ENCODE results near the gene CEP295NL.
"Not testable (repeated sequence)": the region's sequence is repeated elsewhere in the genome, so short reads cannot be mapped to it uniquely, and the experiment has no call there.

Gene CEP295NL, protein sequence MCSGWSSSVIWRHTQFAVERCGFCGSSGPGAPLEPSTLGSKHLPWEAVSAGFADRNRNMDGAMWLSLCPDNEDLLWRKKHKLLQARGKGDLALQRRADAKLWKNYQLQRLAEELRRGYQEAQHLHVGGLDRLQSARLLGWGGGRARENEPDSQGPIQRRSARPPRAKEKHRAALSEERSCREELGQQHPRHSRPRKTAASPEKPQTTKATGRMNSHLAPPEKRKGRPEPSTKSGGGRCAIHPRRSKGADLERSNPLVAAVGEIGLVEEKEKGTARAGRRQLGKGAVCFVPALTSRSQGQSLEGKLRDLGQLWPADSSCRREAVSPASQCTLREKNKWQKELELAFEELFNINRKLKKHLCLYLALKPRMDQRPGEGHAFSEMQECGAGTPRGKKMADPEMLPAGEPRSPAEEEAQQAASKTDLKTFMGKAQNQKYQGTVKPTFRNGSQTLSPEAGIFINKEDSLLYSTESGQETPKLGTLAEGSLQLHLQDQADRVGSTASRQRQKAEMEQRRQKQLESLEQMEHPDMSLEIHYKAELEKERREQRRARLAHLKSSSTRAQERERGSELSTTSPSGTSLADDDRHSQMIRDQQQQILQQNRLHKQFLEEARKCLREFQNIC

DNA sequence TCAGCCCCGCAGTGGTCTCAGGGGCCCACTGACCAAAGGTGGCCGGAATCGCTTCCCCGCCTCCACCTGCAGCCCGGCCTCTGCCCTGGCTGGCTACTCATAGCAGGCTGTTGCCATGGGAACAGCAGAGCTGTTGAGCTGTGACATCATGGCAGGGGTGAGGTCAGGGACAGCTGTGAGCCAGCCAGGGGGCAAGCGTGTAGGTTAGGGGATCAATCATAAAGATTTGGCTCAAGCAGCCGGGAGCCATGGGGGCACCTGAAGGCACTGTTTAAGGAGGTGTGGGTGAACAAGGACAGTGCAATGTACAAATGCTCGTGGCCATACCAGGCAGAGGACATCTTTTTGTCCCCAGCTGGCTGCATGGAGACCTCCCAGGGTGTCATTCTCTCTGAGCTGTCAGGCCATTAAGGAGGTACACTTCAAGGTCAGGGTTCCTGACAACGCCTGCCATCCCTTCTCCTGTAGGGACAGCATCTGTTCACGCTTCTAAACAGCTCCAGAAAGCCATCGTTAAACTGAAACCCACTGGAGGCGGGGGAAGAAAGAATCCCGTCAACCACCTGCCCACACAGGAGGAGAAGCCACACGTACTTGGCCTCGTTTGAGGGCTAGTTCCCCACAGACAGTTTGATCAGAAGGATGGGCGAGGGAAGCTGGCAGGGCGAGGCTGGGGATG lies at the start of gene CEP295NL:
Gene CEP295NL (minus strand): TSS at position 101 of the 679 bp plus-strand sequence. CDS start 1,373 bp downstream, outside the sequence.
- DNase-seq: no peak

DNA sequence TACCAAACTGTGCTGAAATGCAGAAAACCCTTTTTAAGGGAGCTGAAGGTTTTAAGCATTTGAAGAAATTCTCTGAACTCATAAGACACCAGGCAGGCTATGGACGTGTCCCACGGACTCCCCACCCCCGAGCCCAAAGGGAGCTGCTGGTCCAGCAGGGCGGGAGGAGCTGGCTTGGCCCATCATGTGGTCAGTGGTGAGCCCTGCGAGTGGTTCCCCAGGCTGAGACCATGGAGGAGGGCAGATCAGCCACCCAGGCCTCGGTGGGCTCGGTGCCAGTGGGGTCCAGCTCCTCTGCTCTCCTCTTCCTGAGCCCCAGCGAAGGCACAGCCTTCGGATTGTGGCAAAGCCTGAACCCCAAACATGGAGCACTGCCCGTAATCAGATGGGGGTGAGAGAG lies 49.7 kb upstream of the CEP295NL start:
- no peak for DNase-seq

DNA sequence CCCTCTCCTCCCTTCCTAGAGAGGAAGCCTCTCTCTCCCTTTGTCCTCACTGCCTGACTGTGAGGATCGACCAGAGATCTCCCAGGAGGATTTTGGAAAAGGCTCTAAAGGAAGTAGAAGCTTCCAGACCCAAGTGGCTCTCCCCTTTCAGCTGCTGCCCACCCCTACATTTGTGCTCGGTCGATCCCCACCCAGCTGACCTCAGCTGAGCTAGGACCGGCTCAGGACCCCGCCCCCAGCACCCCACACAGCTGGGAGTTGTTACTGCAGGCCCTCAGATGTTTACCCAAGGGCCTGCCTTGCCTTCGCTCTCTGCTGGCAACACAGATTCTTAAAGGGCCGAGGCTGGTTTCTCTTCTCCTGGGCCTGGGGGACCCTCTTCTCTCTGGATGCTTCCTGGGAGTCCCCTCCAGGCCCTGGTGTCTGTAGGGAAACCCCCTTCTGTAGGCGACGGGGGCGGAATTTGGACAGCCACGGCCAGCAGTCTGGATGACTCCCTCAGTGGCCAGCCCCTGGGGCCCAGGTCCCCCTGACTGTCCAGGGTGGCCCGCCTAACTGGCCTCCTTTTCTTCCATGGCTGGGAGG lies 49.1 kb upstream of the CEP295NL start:
- DNase-seq: no peak

DNA sequence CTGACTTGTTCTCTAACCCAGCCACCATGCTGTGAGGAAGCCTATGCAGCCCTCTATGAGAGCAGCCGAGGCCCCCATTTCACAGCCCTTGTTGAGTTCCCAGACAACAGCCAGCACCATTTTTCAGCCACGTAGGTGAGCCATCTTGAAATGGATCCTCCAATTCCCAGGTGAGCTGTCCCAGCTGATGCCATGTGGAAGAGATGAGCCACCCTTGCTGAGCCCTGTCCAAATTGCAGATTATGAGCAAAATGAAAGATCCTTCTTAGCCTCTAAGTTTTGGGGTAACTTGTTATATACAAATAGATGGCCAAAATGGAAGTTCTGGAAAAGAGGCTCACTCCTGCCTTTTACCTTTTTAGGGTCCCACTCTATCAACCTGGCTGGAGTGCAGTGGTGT lies 47.9 kb upstream of the CEP295NL start:
- DNase-seq: no peak

DNA sequence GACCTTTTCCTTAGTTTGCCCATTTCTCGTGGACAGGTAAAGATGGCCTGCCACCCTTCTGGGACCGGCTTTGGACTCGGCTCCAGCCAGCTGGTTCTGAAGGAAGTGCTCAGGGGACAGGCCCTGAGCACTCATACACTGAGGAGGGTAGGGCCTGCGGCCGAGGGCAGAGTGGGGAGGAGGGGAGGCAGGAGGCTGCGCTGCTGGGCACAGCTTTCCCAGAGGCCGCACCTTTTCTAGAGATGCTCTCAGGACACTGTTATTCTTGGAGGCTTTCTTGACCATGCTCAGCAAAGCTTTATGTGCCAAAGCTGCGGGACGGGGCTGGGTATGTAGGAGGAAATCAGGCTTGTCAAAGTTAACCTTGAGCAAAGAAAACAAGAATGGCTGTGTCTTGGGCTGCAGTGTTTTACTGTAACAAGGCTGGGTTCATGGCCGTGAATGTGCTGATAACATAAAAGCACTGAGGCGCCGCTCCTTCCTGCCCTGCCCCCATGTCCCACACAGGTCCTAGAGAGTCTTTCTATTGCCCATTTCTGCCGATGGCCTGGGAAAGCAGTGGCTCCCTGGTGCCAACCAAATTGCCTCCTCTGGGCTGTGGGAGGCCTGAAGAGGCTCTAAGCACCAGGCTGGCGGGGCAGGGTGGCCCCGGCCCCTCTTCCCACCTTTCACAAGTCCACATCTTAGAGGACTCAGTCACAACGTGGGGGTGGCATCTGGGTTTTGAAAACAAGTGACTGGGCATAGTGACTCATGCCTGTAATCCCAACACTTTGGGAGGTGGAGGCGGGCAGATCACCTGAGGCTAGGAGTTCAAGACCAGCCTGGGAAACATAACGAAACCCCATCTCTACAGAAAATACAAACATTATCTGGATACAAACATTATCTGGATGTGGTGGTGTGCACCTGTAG lies 44.5 kb upstream of the CEP295NL start:
- DNase-seq: no peak

DNA sequence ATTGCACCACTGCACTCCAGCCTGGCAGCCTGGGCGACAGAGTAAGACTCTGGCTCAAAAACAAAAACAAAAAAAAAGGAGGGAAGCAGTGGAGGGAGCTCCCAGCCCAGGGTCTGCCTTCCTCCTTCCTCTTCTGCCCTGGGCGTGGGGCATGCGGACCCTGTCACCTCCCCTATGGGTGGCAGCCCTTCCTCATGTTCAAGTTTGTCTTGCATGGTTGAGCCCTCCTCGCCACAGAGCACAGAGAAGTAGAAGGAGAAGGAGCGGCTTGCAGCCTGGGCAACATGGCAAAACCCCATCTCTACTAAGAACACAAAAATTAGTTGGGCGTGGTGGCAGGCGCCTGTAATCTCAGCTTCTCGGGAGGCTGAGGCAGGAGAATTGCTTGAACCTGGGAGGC lies 43.6 kb upstream of the CEP295NL start:
- DNase-seq: no peak

DNA sequence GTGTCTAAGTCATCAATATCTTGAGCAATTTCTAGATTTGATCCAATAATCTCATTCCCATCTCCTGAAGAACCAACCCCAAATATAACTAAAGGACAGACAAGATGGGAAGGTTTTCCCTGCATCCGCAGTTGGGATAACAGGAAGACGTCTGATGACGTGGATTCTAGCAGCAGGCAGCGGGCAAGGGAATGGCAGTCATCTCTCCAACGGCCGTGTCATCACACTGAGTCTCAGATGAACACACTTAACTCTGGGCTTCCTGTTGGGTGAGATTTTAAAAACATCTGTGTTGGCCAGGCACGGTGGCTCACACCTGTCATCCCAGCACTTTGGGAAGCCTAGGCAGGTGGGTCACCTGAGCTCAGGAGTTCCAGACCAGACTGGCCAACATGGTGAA lies 43.1 kb upstream of the CEP295NL start:
- DNase-seq: no peak

DNA sequence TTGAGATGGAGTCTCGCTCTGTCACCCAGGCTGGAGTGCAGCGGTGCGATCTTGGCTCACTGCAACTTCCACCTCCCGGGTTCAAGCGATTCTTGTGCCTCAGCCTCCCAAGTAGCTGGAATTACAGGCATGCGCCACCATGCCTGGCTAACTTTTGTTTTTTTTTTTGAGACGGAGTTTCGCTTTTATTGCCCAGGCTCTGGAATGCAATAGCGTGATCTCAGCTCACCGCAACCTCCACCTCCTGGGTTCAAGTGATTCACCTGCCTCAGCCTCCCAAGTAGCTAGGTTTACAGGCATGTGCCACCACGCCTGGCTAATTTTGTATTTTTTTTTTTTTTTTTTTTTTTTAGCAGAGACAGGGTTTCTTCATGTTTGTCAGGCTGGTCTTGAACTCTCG lies 42.5 kb upstream of the CEP295NL start:
- DNase-seq: not testable (repeated sequence)

DNA sequence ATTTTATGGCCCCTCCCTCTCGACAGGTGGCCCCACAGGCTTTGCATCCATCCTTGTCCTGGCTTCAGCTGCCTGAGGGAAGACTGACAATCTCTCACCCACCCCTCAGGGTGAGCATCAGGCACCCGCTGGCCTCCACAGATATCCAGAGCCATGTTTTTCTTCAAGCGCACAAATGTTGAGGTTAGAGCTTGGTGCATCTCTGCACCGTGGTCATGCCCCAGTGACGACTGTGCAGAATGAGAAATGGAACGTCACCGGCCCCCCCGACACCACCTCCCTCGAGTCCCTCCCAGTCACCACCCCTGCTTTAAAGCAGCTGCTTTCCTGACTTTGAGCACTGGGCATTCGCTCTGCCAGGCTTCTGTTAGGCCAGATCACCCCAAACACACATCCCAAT lies 42.0 kb upstream of the CEP295NL start:
- DNase-seq: no peak

DNA sequence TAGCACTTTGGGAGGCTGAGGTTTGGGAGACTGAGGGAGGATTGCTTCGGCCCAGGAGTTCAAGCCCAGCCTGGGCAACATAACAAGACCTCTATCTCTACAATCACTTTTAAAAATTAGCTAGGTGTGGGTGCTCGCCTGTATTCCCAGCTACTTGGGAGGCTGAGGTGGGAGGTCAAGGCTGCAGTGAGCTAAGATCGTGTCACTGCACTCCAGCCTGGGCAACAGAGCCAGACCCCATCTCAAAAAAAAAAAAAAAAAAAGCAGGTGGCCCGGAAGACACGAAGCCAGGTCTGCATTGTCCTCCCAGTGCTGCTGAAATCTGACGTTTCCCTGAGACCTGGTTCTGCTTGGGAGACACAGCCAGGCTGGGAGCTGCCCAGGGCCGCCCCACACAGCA lies 41.0 kb upstream of the CEP295NL start:
- DNase-seq: no peak

DNA sequence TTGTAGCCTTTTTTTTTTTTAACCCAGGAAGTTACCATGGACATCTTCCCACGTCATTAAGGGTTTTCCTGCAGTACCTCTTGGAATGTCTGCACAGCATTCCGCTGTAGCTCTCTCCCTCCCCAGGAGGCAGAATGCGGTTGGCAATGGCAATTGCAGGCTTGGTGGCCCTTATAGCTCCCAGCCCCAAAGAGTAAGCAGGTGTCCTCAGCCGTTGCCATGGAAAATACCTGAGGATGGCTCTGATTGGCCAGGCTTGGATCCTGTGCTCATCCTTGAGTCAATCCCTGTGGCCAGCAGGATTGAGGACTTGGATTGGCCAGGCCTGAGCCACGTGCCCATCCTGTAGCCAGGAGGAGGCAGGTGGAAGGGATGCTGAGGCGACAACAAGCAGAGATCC lies 37.7 kb upstream of the CEP295NL start:
- DNase-seq: no peak

DNA sequence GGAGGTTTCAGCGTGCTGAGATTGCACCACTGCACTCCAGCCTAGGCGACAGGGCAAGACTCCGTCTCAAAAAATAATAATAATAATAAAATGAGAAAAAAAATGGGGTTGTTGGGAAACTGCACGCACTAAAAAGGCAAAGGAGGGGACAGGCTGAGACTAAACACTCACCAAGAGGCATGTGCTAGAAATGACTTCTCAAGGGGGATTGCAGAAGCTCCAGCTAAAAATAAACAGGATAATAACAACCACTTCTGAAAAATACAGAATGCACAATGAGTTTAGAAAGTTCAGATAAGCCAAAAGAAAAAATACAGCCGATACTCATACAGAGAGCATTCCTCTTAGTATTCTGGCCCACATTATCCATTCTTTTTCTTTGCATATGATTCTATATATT lies 37.3 kb upstream of the CEP295NL start:
- DNase-seq: no peak

DNA sequence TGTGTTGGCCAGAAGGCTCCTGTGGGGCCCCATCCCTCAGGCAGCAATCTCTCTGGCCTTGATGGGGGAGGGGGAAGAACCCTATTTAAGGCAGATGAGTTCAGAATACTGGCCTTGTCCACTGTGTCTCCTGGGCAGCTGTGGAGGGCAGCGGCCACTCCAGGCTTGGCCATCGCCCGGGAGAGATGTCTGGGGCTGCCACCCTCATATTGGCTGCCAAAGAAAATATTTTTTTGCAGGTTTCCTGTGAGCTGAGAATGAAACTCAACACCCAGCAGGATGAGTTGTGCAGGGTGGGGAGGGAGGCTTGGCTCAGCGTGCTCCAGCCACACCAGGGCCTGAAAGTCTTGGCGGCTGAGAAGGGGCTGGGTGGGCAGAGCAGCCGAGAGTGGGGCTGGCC lies 36.6 kb upstream of the CEP295NL start:
- DNase-seq: no peak

DNA sequence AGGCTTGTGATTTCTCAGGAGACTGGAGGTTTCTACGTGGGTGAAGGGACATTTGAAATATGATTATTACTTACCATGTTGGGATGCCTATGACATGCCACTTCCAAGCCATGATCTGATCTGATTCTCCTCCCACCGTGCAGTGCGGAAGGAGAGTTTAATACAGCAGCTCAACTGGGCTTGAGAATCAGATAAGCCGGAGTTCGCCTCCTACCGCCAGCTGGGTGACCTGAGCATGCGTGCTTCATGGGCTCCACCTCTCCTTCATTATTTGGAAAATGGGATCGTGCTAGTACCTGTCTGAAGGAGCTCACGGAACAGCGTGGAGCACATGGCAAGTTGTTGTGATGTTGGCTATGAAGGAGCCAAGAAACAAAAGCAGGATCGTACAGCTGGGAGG lies 34.6 kb upstream of the CEP295NL start:
- DNase-seq: no peak

DNA sequence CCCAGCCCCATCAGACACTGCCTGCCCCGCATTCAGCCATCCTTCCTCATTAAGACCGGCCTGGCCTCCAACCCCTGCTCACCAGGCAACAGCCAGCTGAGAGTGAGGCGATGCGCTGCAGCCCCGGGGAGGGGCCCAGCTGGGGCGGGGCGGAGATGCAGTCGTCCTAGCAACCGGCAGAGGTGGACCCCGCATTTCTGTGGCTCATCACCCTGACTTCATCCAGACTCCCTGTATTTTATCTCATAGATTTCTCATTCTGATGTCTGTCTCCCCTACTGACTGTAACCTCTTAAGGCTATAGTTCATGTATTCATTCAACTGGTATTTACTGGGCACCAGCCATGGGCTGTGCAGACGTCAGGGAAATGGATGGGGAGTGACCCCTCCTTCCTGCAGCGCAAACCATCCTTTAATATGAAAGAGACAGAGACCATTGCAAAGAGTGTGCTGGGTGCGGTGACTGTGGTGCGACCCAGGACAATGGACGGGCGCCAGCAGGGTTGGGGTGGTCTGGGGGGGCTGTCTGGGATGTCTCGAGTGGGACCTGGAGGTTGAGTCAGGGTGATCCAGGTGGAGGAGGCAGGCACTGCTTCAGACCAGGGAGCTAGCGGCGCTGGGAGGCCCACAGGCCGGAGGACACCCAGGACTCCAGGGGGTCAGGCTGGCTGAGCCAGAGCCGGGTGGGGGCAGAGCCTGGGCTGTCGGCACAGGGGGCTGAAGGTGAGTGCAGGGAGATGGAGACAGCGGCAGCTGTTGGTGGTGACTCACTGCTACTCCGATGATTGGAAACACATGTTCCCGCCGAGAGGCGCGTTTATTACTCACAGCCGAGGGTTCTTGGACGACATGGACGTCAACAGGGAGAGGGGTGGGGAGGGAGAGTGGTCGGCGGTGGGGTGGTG lies 32.7 kb upstream of the CEP295NL start:
- DNase-seq: no peak

DNA sequence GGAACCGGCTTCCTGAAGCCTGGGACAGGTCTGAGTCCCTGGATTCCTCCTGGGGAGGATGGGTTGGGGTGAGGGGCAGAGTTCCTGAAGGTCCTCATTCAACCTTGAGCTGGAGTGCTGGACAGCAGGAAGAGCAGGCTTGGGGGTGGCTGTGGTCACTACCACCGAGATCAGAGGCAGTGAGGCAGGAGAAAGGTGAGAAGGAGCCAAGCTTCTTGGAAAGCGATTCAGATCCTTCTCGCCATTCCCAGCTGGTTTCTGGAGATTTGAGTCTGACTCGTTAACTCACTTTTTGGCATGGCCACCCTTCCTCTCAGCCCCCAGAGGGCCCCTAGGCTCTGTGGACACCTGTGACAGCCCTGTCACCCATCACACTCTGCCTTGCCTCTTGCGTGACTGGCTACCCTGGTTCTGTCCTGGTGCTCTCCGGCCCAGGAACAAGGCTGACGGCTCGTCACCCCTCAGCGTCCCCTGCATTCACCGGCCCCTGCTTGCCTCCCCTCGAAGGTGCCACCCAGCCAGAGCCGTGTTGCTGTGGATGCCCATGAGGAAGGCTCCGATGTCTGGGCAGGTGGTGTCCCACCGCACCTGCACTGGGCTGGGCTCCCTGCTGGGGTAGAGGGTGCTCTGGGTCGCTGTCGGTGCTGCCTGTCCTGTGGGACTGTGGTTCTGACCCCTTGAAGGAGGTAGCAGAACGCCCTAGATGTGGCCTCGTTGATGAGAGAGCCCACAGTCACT lies 31.8 kb upstream of the CEP295NL start:
- no peak for DNase-seq

DNA sequence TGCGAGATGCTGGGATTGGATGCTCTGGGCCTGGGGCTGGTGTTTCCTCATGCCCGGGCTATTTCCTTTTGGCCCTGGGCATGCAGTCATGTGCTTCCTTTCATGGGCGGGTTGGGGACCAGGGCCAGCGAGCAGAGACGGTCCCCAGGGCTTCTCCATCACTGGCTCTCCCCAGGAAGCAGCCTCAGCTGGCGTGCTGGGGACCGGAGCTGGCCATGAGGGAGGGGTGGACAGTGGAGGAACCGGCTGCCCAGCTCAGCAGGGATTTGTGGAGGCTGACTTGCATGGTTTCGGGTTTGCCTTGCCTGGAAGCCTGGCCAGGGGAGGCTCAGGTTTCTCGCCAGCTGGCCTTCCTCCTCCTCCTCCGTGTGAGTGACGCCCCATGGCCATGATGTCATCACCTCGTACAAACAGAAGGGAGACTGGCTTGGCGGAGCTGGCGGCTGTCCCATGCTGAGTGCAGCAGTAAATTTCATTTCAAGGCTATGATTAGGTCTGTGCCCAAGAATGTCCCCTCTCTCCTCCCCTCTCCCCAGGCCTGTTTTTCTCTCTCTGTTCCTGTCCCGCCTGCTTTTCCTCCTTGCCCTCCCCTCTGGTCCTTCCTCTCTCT lies 31.1 kb upstream of the CEP295NL start:
- DNase-seq: no peak

DNA sequence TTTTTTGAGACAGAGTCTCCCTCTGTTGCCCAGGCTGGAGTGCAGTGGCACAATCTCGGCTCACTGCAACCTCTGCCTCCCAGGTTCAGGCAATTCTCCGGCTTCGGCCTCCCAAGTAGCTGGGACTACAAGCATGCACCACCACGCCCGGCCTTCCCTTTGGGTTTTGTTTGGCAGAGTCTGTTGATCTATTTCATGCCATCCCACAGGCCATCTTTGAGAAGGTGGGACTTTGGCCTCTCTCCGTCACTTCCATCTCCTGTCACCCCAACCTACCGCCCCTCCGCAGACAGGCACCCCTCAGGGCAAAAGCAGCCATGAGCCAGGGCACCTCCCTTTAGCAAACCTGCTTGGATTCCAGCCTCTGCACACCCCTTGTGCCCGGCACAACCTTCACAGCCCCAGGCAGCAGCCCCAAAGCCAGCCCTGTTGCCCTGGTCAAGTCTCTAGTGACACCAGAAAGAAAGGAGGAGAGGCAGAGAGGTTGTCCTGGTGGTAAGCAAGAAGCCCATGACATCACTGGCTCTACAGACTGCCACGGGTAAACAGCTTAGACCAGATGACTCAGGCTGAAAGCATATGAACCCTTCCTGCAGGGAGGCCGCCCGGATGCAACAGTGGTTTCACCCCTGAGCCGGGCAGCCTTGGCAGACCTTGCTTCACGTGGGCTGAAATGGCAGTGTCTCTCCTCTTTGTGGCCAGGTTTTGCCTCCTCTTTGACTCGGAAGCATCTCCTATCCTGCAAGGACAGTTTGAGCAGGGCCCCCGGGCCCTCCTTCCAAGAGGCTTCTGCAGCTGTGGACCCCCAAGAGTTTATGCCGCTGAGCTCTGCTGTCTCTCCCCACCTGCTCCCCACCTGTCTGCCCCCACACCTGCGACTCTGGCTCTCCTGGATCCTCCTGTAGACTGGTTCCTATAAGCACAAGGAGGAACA lies 30.3 kb upstream of the CEP295NL start:
- no peak for DNase-seq
